Measurements from ENCODE around the gene STAMBPL1.

DNA sequence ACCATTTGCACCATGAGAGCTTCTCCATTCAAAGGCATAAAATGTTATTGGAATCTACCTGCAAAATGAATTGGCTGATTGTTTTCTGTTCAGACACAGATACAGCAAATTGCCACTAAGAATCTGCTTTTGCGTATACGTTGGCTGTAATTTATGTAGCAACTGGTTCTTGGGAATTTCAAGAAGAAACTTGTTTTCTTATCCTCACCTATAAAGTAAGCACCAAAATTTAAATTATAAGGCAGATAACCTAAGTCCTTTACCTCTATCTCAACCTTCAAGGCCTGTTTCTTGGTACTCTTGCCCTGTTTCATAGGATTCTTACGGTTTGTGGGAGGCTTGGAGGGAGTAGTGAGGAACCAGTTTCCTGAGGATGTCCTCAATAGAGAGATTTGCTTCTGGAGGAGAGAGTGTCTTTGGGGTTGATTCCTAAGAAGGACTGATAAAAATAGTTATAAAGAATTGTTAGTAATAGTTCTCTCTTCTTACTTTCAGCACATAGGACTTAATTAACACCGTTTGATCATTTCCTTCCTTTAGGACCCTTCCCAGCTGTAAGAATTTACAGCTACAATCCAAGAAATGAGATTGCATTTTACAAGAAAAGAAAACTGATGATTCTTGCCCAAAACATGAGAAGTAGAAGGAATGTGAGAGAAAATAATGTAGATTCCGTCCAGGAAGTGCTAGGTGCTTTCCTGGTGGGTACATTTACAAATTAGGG is 2.0 kb downstream of the STAMBPL1 start:
- TF ChIP-seq, protein P1, sequence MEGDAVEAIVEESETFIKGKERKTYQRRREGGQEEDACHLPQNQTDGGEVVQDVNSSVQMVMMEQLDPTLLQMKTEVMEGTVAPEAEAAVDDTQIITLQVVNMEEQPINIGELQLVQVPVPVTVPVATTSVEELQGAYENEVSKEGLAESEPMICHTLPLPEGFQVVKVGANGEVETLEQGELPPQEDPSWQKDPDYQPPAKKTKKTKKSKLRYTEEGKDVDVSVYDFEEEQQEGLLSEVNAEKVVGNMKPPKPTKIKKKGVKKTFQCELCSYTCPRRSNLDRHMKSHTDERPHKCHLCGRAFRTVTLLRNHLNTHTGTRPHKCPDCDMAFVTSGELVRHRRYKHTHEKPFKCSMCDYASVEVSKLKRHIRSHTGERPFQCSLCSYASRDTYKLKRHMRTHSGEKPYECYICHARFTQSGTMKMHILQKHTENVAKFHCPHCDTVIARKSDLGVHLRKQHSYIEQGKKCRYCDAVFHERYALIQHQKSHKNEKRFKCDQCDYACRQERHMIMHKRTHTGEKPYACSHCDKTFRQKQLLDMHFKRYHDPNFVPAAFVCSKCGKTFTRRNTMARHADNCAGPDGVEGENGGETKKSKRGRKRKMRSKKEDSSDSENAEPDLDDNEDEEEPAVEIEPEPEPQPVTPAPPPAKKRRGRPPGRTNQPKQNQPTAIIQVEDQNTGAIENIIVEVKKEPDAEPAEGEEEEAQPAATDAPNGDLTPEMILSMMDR (IDR thresholded peaks at IDR 0.05), result no peak
- TF ChIP-seq POLR2A (IDR thresholded peaks at IDR 0.05) (no peak), POLR2AphosphoS5 (IDR thresholded peaks at IDR 0.05) (no peak)
